H9 (cell line): ENCODE results near the gene ZNF521. TPM values are rescaled to one million over a fixed set of nuclear protein-coding genes. Genes with fewer than 3 reads are reported as not detected.

Experiments
- DNase-seq: peaks from one replicate; pipeline ENCODE4 v3.0.0-alpha.2; 2017
- H2AFZ ChIP-seq: one replicate; pipeline ENCODE4 v1.6.1; 2013; ENCODE audit warnings: mild to moderate bottlenecking, low read length, control low read depth, moderate library complexity
- H2AK5ac ChIP-seq: 2 replicates; pipeline ENCODE4 v1.6.1; 2013; ENCODE audit warnings: low read length, control low read depth, mixed read lengths; ENCODE audit not compliant: insufficient read length
- H2BK120ac ChIP-seq: one replicate; pipeline ENCODE4 v1.6.1; 2013; ENCODE audit warnings: low read depth, mild to moderate bottlenecking, low read length, control low read depth, inconsistent platforms; ENCODE audit not compliant: poor library complexity, severe bottlenecking
- H2BK12ac ChIP-seq: 2 replicates; pipeline ENCODE4 v1.6.1; 2013; ENCODE audit warnings: low read length, control low read depth, mixed read lengths, low read depth; ENCODE audit not compliant: insufficient read length
- H2BK15ac ChIP-seq: 2 replicates; pipeline ENCODE4 v1.6.1; 2013; ENCODE audit warnings: low read depth, low read length, control low read depth
- H2BK20ac ChIP-seq: one replicate; pipeline ENCODE4 v1.6.1; 2013; ENCODE audit warnings: low read depth, mild to moderate bottlenecking, low read length, control low read depth, inconsistent platforms; ENCODE audit not compliant: poor library complexity, severe bottlenecking
- H2BK5ac ChIP-seq: 2 replicates; pipeline ENCODE4 v1.6.1; 2013; ENCODE audit warnings: low read length, control low read depth, mixed read lengths; ENCODE audit not compliant: insufficient read length
- H3K14ac ChIP-seq: 2 replicates; pipeline ENCODE4 v1.6.1; 2013; ENCODE audit warnings: low read length, control low read depth; ENCODE audit not compliant: insufficient read depth
- H3K18ac ChIP-seq: 2 replicates; pipeline ENCODE4 v1.6.1; 2013; ENCODE audit warnings: low read depth, mild to moderate bottlenecking, mixed read lengths, low read length, control low read depth; ENCODE audit not compliant: insufficient read length
- H3K23ac ChIP-seq: 2 replicates; pipeline ENCODE4 v1.6.1; 2013; ENCODE audit warnings: low read length, control low read depth, mixed read lengths, low read depth; ENCODE audit not compliant: insufficient read length
- H3K23me2 ChIP-seq: 2 replicates; pipeline ENCODE4 v1.6.1; 2013; ENCODE audit warnings: low read depth, mild to moderate bottlenecking, mixed read lengths, low read length, control low read depth; ENCODE audit not compliant: insufficient read length, poor library complexity, severe bottlenecking
- H3K27ac ChIP-seq: 2 replicates; pipeline ENCODE4 v1.5.1; 2013; ENCODE audit warnings: low read length, control low read depth, mixed read lengths, low read depth; ENCODE audit not compliant: insufficient read length
- H3K27me3 ChIP-seq: 2 replicates; pipeline ENCODE4 v1.6.1; 2013; ENCODE audit warnings: low read length, control low read depth, inconsistent platforms; ENCODE audit not compliant: insufficient read depth
- H3K4ac ChIP-seq: 2 replicates; pipeline ENCODE4 v1.6.1; 2013; ENCODE audit warnings: low read depth, mild to moderate bottlenecking, control low read depth, inconsistent platforms, low read length, moderate library complexity
- H3K4me1 ChIP-seq: 2 replicates; pipeline ENCODE4 v1.6.1; 2013; ENCODE audit warnings: low read length, control low read depth, inconsistent platforms; ENCODE audit not compliant: insufficient read depth
- H3K4me2 ChIP-seq: 2 replicates; pipeline ENCODE4 v1.6.1; 2013; ENCODE audit warnings: low read length, control low read depth, mixed read lengths; ENCODE audit not compliant: insufficient read length, insufficient read depth
- H3K56ac ChIP-seq: 2 replicates; pipeline ENCODE4 v1.6.1; 2013; ENCODE audit warnings: low read depth, mild to moderate bottlenecking, mixed read lengths, low read length, control low read depth; ENCODE audit not compliant: insufficient read length
- H3K79me1 ChIP-seq: 2 replicates; pipeline ENCODE4 v1.6.1; 2013; ENCODE audit warnings: low read depth, mild to moderate bottlenecking, moderate library complexity, low read length, control low read depth, inconsistent platforms; ENCODE audit not compliant: insufficient read depth, poor library complexity, severe bottlenecking
- H3K79me2 ChIP-seq: 2 replicates; pipeline ENCODE4 v1.6.1; 2013; ENCODE audit warnings: low read length, control low read depth, inconsistent platforms; ENCODE audit not compliant: insufficient read depth
- H3K9ac ChIP-seq: 2 replicates; pipeline ENCODE4 v1.6.1; 2013; ENCODE audit warnings: low read length, control low read depth, mixed read lengths; ENCODE audit not compliant: insufficient read length; ENCODE audit errors: extremely low read depth
- H3K9me3 ChIP-seq: one replicate; pipeline ENCODE4 v1.6.1; 2013; ENCODE audit warnings: low read depth, low read length, inconsistent platforms; ENCODE audit not compliant: control insufficient read depth
- H3T11ph ChIP-seq: one replicate; pipeline ENCODE4 v1.6.1; 2013; ENCODE audit warnings: mild to moderate bottlenecking, low read length, control low read depth, inconsistent platforms
- H4K20me1 ChIP-seq: one replicate; pipeline ENCODE4 v1.6.1; 2013; ENCODE audit not compliant: control insufficient read depth, insufficient read length, insufficient read depth
- H4K5ac ChIP-seq: 2 replicates; pipeline ENCODE4 v1.6.1; 2013; ENCODE audit warnings: low read depth, mild to moderate bottlenecking, mixed read lengths, low read length, control low read depth; ENCODE audit not compliant: insufficient read length
- H4K8ac ChIP-seq: replicated peaks from 2 replicates; pipeline ENCODE4 v1.6.1; 2013; ENCODE audit warnings: low read length, control low read depth, mixed read lengths, low read depth; ENCODE audit not compliant: insufficient read length
- H4K91ac ChIP-seq: 2 replicates; pipeline ENCODE4 v1.6.1; 2013; ENCODE audit warnings: low read depth, mild to moderate bottlenecking, moderate library complexity, mixed read lengths, low read length, control low read depth; ENCODE audit not compliant: insufficient read length
- H3K27ac Mint-ChIP-seq, 3 experiments: 2 replicates in 2 of 3; 3 replicates in 1 of 3; pipeline ENCODE4 v1.8.0; 2020 to 2021; ENCODE audit warnings: mixed read lengths in 3 of 3, mild to moderate bottlenecking in 1 of 3, moderate library complexity in 1 of 3
- H3K27me3 Mint-ChIP-seq: 2 replicates; pipeline ENCODE4 v1.8.0; 2021; ENCODE audit warnings: low read depth, mild to moderate bottlenecking, moderate library complexity, mixed read lengths
- H3K36me3 Mint-ChIP-seq, 3 experiments: 2 replicates in 2 of 3; 3 replicates in 1 of 3; pipeline ENCODE4 v1.8.0; 2020 to 2021; ENCODE audit warnings: low read depth in 3 of 3, mixed read lengths in 3 of 3; ENCODE audit not compliant: insufficient read depth in 1 of 3
- H3K4me1 Mint-ChIP-seq, 2 experiments: 2 replicates each; pipeline ENCODE4 v1.8.0; 2020; ENCODE audit warnings: mixed read lengths in 2 of 2
- H3K4me3 Mint-ChIP-seq, 2 experiments: 2 replicates in 1 of 2; 3 replicates in 1 of 2; pipeline ENCODE4 v1.8.0; 2020 to 2021; ENCODE audit warnings: mild to moderate bottlenecking in 2 of 2, mixed read lengths in 2 of 2, moderate library complexity in 1 of 2
- H3K9me3 Mint-ChIP-seq, 2 experiments: 2 replicates in 1 of 2; 3 replicates in 1 of 2; pipeline ENCODE4 v1.8.0; 2020; ENCODE audit warnings: mild to moderate bottlenecking in 2 of 2, mixed read lengths in 2 of 2, moderate library complexity in 1 of 2
- CTCF ChIP-seq: fragments of 200-600 bp; sonication (generic); conservative IDR thresholded peaks from 3 replicates; pipeline ENCODE4 v1.8.0; 2021; ENCODE audit warnings: antibody characterized with exemption, mild to moderate bottlenecking
- total RNA-seq: library from RNA; stranded (reverse); gene quantifications from 2 replicates; pipeline ENCODE4 v1.2.1, GENCODE V29; 2021

Gene ZNF521
- total RNA-seq, 1 experiment from 2014 or later, result 3.3 TPM

DNA sequence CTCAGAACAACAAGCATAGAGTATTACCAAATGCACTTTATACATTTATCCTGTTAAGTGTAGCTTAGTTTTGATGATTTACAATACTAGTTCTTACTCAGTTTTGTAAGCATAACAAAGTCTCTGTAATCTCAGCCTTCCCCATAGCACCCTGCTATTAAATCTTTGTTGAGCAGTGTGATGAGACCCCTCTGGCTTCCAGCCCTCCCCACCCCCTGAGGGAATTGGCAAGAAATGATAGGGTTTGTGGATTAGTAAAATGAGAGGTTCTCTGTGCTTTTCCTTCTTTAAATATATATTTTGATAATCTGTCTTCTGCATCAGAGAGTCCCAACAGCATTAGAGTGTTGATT is 37.2 kb downstream of the ZNF521 start:
- Histone ChIP-seq H3T11ph (no peak overlapping the region), H3K4me1 (no peaks in the 10 kb centered on the region), H3K23ac (no peak overlapping the region), H4K5ac (no peak overlapping the region), H2BK120ac (no peak overlapping the region), H3K14ac (no peak overlapping the region), H3K56ac (no peak overlapping the region), H3K4ac (no peak overlapping the region), H3K4me2 (no peak overlapping the region), H4K8ac (no peak overlapping the region), H3K79me1 (no peaks in the 10 kb centered on the region), H3K27ac (no peak overlapping the region), H2BK5ac (no peak overlapping the region), H4K20me1 (no peaks in the 10 kb centered on the region), H3K27me3 (no peaks in the 10 kb centered on the region), H3K18ac (no peak overlapping the region), H4K91ac (no peak overlapping the region), H3K23me2 (no peaks in the 10 kb centered on the region), H3K9ac (no peak overlapping the region), H2AFZ (no peak overlapping the region), H2BK12ac (no peak overlapping the region), H2AK5ac (no peak overlapping the region), H3K79me2 (no peaks in the 10 kb centered on the region), H3K9me3 (no peaks in the 10 kb centered on the region), H2BK20ac (no peak overlapping the region), H2BK15ac (no peak overlapping the region)
- H3K36me3 Mint-ChIP-seq, result peaks cover 0 to 8% (median 3%) of the 10 kb centered on the region in 3 experiments; a peak in 3 of 7 replicates
- no peaks in the 10 kb centered on the region for H3K9me3 Mint-ChIP-seq
- peaks cover 3 to 40% of the 10 kb centered on the region in 2 experiments for H3K4me1 Mint-ChIP-seq
- no peak for TF ChIP-seq CTCF
- H3K4me3 Mint-ChIP-seq, result no peak overlapping the region
- H3K27ac Mint-ChIP-seq, result no peak overlapping the region
- H3K27me3 Mint-ChIP-seq, result no peaks in the 10 kb centered on the region
- DNase-seq, result no peak
